Cardiac muscle cell (in vitro differentiated cells and primary cell): Measurements from ENCODE around the gene PHF5A. TPM values are rescaled to one million over a fixed set of nuclear protein-coding genes. Genes with fewer than 3 reads are reported as not detected.

ENCODE experiments used
- DNase-seq, 2 donors: peaks; one replicate each; pipeline versions ENCODE4 v3.0.0 to v3.0.0-alpha.2; 2010 to 2017; ENCODE audit warnings: low read depth in 1 of 2, low spot score in 1 of 2
- H3K27ac ChIP-seq: fragments of 200-600 bp; sonication (generic); 2 replicates; pipeline ENCODE4 v1.5.1; 2016
- H3K27me3 ChIP-seq: fragments of 200-600 bp; sonication (generic); 2 replicates; pipeline ENCODE4 v1.6.0; 2016; ENCODE audit warnings: control low read depth
- H3K36me3 ChIP-seq: fragments of 200-600 bp; sonication (generic); 2 replicates; pipeline ENCODE4 v1.5.1; 2016; ENCODE audit warnings: control low read depth
- H3K4me1 ChIP-seq: fragments of 200-600 bp; sonication (generic); 2 replicates; pipeline ENCODE4 v1.8.1; 2017; ENCODE audit warnings: low read depth, mild to moderate bottlenecking, mixed run types
- H3K4me3 ChIP-seq: fragments of 200-600 bp; sonication (generic); 2 replicates; pipeline ENCODE4 v1.5.1; 2016; ENCODE audit warnings: mild to moderate bottlenecking
- H3K9me3 ChIP-seq: fragments of 200-600 bp; sonication (generic); 2 replicates; pipeline ENCODE4 v1.5.1; 2017; ENCODE audit warnings: low read depth, mild to moderate bottlenecking, control low read depth
- CTCF ChIP-seq: IDR thresholded peaks from 2 replicates; pipeline ENCODE4 v1.5.1; 2012; ENCODE audit warnings: low read depth, mild to moderate bottlenecking, low read length
- polyA plus RNA-seq: library from polyadenylated mRNA; unstranded; fragments of >200 nt; fragmentation: Nextera tagmentation; extraction: Ambion mirVana; gene quantifications from 2 replicates; pipeline ENCODE4 v1.2.1, GENCODE V29; 2016
- total RNA-seq: library from RNA; depleted of rRNA; stranded (reverse); fragments of >200 nt; gene quantifications from 2 replicates; pipeline ENCODE4 v1.2.3, GENCODE V29; 2016

The PHF5A gene
- total and polyA plus RNA-seq, 2 experiments from 2014 or later = 26.9 to 32.2 TPM

GRCh38 chr22:41485033-41485432 lies 16.5 kb upstream of the PHF5A start:
- no peak for DNase-seq

GRCh38 chr22:41482319-41482935 lies 13.9 kb upstream of the PHF5A start:
- Histone ChIP-seq H3K4me1 (peaks cover 10% of the 10 kb centered on the region), H3K27me3 (no peaks in the 10 kb centered on the region)

More at GRCh38 chr22:41485033-41485432, 16.5 kb upstream of the PHF5A start:
- Histone ChIP-seq H3K4me3 (no peak overlapping the region), H3K9me3 (no peaks in the 10 kb centered on the region), H3K36me3 (no peaks in the 10 kb centered on the region), H3K27ac (no peak overlapping the region), H3K27me3 (no peaks in the 10 kb centered on the region), H3K4me1 (peaks cover 10% of the 10 kb centered on the region)
- TF ChIP-seq CTCF = no peak

GRCh38 chr22:41481925-41482318 lies 13.4 kb upstream of the PHF5A start:
- H3K9me3 ChIP-seq = no peaks in the 10 kb centered on the region
- DNase-seq = no peak
- no peak overlapping the region for H3K4me3 ChIP-seq
- no peak overlapping the region for H3K27ac ChIP-seq
- no peaks in the 10 kb centered on the region for H3K27me3 ChIP-seq
- H3K36me3 ChIP-seq = no peaks in the 10 kb centered on the region
- H3K4me1 ChIP-seq = peaks cover 8% of the 10 kb centered on the region
- no peak for TF ChIP-seq CTCF

More at GRCh38 chr22:41482319-41482935, 13.9 kb upstream of the PHF5A start:
- no peak overlapping the region for H3K4me3 ChIP-seq
- DNase-seq = no peak
- no peak for TF ChIP-seq CTCF
- H3K9me3 ChIP-seq = no peaks in the 10 kb centered on the region
- no peaks in the 10 kb centered on the region for H3K36me3 ChIP-seq
- no peak overlapping the region for H3K27ac ChIP-seq

GRCh38 chr22:41481131-41481830 lies 12.8 kb upstream of the PHF5A start:
- no peaks in the 10 kb centered on the region for H3K27me3 ChIP-seq
- peak overlapping the region; percentile 14 for H3K27ac ChIP-seq
- H3K9me3 ChIP-seq = no peaks in the 10 kb centered on the region
- TF ChIP-seq CTCF = no peak
- no peak overlapping the region for H3K4me3 ChIP-seq
- H3K36me3 ChIP-seq = no peaks in the 10 kb centered on the region
- peaks cover 8% of the 10 kb centered on the region for H3K4me1 ChIP-seq
- DNase-seq = no peak

GRCh38 chr22:41480397-41480735 lies 11.9 kb upstream of the PHF5A start:
- Histone ChIP-seq H3K9me3 (no peaks in the 10 kb centered on the region), H3K4me1 (peaks cover 8% of the 10 kb centered on the region), H3K36me3 (no peaks in the 10 kb centered on the region), H3K27ac (peak overlapping the region; percentile 14), H3K27me3 (no peaks in the 10 kb centered on the region), H3K4me3 (no peak overlapping the region)
- no peak for DNase-seq
- no peak for TF ChIP-seq CTCF
